Tibial nerve (tissue), 4 donors: ENCODE data around the gene MAB21L4. TPM values are rescaled to one million over a fixed set of nuclear protein-coding genes. Genes with fewer than 3 reads are reported as not detected.
A peak's percentile ranks its signal among the peaks of the same experiment; 100 is the strongest.
"Not testable (repeated sequence)": the region's sequence is repeated elsewhere in the genome, so short reads cannot be mapped to it uniquely, and the experiment has no call there.

ENCODE experiments used
- DNase-seq, 2 donors: peaks; one replicate each; pipeline ENCODE4 v3.0.0-alpha.2; 2019; ENCODE audit warnings: low spot score in 2 of 2
- H3K27ac ChIP-seq, 4 donors: fragments of 200-600 bp; sonication (generic) in 3 of 4; one replicate each; pipeline ENCODE4 v1.5.1; 2017 to 2019; ENCODE audit warnings: mild to moderate bottlenecking in 1 of 4
- H3K27me3 ChIP-seq, 2 donors: fragments of 200-600 bp; sonication (generic) in 1 of 2; one replicate each; pipeline versions ENCODE4 v1.5.1 to v1.6.0; 2017 to 2019
- H3K36me3 ChIP-seq, 3 donors: fragments of 200-600 bp; sonication (generic); one replicate each; pipeline ENCODE4 v1.5.1; 2018 to 2019
- H3K4me1 ChIP-seq, 4 donors: fragments of 200-600 bp; sonication (generic) in 3 of 4; one replicate each; pipeline ENCODE4 v1.5.1; 2017 to 2019
- H3K4me3 ChIP-seq, 4 donors: fragments of 200-600 bp; sonication (generic) in 3 of 4; one replicate each; pipeline ENCODE4 v1.5.1; 2017 to 2019; ENCODE audit warnings: mild to moderate bottlenecking in 1 of 4, moderate library complexity in 1 of 4
- H3K9me3 ChIP-seq, 4 donors: fragments of 200-600 bp; sonication (generic) in 3 of 4; one replicate each; pipeline ENCODE4 v1.5.1; 2017 to 2019
- EP300 ChIP-seq, 2 donors: sonication (generic); formaldehyde crosslinking; IDR thresholded peaks; one replicate each; pipeline ENCODE4 v1.6.1; 2017; ENCODE audit warnings: antibody characterized with exemption in 2 of 2, mild to moderate bottlenecking in 1 of 2
- POLR2A ChIP-seq, 2 donors: fragments of 450-650 bp; IDR thresholded peaks; one replicate each; pipeline ENCODE4 v1.6.1; 2017; ENCODE audit warnings: antibody characterized with exemption in 2 of 2, mild to moderate bottlenecking in 2 of 2, moderate library complexity in 2 of 2
- WGBS, 2 donors: methylation state at CpG; one replicate each; pipeline ENCODE4 v1.1.5; 2018; 5-methylcytosine and 5-hydroxymethylcytosine counted together
- total RNA-seq, 4 donors: library from RNA; depleted of rRNA; stranded (reverse); fragments of >200 nt; gene quantifications; one replicate each; pipeline ENCODE4 v1.1.0, GENCODE V29; 2016
- TF ChIP-seq, protein P1 (sequence below), 5 experiments: fragments of 200-600 bp in 3 of 5; fragments of 450-650 bp in 2 of 5; sonication (generic) in 3 of 5; IDR thresholded peaks; one replicate each; pipeline ENCODE4 v1.5.1; 2016 to 2019; ENCODE audit warnings: antibody characterized with exemption in 5 of 5, mild to moderate bottlenecking in 3 of 5, moderate library complexity in 2 of 5

Gene MAB21L4
- total RNA-seq, 4 donors from 2014 or later: not detected

DNA sequence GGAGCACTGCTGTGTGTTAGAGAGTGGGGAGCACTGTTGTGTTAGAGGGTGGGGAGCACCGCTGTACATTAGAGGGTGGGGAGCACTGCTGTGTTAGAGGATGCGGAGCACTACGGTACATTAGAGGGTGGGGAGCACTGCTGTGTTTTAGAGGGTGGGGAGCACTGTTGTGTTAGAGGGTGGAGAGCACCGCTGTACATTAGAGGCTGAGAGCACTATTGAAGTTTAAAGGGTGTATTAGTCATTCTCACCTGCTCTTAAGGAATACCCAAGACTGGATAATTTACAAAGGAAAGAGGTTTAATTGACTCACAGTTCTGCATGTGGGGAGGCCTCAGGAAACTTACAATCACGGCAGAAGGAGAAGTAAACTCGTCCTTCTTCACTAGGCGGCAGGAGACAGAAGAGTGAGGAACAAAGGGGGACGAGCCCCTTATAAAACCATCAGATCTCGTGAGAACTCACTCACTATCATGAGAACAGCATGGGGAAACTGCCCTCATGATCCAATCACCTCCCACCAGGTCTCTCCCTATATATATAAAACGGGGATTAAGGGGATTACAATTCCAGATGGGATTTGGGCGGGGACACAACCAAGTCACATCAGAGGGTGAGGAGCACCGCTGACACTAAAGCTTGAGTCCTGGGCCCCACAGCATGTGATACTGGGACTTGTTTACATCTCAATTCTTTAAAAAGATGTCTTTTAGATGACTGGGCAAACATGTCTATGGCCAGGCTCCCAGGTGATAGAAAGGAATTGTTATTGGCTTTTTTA is 46.9 kb downstream of the MAB21L4 start:
- Histone ChIP-seq H3K4me1 (peaks cover 0 to 7% (median 0%) of the 10 kb centered on the region in 4 donors), H3K27me3 (no peaks in the 10 kb centered on the region), H3K4me3 (no peak overlapping the region), H3K36me3 (no peaks in the 10 kb centered on the region), H3K9me3 (peaks cover 0 to 2% (median 0%) of the 10 kb centered on the region in 4 donors), H3K27ac (no peak overlapping the region)
- TF ChIP-seq EP300 (IDR thresholded peaks at IDR 0.05): no peak
- 69 to 72% methylated on average over 12 of the region's 12 CpGs for WGBS, 2 donors
- no peak for DNase-seq

DNA sequence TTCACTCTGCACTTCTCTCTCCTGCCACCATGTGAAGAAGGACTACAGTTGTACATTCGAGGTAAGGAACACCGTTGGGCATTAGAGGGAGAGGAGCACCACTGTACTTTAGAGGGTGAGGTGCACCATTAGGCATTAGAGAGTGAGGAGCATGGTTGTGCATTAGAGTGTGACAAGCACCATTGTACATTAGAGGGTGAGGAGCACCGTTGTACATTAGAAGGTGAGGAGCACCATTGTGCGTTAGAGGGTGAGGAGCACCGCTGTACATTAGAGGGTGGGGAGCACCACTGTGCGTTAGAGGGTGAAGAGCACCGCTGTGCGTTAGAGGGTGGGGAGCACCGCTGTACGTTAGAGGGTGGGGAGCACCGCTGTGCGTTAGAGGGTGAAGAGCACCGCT is 48.1 kb downstream of the MAB21L4 start:
- Histone ChIP-seq H3K27me3 (no peaks in the 10 kb centered on the region), H3K4me1 (peaks cover 0 to 7% (median 0%) of the 10 kb centered on the region in 4 donors), H3K36me3 (no peaks in the 10 kb centered on the region), H3K27ac (no peak overlapping the region), H3K4me3 (no peak overlapping the region), H3K9me3 (no peaks in the 10 kb centered on the region)
- WGBS, 2 donors: 87 to 89% methylated on average over 13 of the region's 13 CpGs
- DNase-seq: no peak
- TF ChIP-seq EP300 (IDR thresholded peaks at IDR 0.05): no peak
- TF ChIP-seq, protein P1, sequence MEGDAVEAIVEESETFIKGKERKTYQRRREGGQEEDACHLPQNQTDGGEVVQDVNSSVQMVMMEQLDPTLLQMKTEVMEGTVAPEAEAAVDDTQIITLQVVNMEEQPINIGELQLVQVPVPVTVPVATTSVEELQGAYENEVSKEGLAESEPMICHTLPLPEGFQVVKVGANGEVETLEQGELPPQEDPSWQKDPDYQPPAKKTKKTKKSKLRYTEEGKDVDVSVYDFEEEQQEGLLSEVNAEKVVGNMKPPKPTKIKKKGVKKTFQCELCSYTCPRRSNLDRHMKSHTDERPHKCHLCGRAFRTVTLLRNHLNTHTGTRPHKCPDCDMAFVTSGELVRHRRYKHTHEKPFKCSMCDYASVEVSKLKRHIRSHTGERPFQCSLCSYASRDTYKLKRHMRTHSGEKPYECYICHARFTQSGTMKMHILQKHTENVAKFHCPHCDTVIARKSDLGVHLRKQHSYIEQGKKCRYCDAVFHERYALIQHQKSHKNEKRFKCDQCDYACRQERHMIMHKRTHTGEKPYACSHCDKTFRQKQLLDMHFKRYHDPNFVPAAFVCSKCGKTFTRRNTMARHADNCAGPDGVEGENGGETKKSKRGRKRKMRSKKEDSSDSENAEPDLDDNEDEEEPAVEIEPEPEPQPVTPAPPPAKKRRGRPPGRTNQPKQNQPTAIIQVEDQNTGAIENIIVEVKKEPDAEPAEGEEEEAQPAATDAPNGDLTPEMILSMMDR (IDR thresholded peaks at IDR 0.05): no peak
- TF ChIP-seq POLR2A (IDR thresholded peaks at IDR 0.05): no peak

DNA sequence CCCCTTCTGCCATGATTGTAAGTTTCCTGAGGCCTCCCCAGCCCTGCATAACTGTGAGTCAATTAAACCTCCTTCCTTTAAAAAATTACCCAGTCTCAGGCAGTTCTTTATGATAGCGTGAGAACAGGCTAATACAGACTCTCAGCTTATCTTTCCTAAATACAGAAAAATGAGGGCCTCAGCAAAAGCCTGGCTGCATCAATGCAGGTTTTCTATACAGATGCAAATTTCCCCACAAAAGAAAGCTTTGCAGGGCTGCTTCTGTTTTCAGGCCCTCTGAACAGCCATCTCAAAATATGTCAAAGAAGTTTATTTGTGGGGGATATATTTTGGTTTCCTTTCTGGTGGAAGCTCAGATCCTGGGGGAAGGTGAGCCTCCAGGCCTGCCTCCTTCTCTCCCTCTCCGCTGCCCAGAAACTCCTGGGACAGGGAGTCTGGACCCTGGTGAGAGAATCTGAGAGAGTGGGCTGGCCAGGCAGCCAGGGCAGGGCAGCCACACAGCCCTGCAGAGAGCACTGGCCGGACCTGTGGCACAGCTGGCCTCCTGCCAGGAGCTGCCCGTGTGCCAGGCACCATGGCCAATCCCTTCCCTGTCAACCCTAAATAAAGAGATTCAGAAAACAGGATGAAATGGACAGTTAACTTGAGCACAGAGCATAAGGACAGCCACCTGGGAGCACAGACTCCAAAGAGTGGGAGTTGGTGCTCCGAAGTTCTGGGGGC is 48.9 kb downstream of the MAB21L4 start:
- TF ChIP-seq, protein P1 (IDR thresholded peaks at IDR 0.05): no peak
- no peak for TF ChIP-seq EP300 (IDR thresholded peaks at IDR 0.05)
- TF ChIP-seq POLR2A (IDR thresholded peaks at IDR 0.05): no peak
- H3K27ac ChIP-seq: no peak overlapping the region
- WGBS, 2 donors: 64 to 68% methylated on average over 5 of the region's 5 CpGs
- H3K4me3 ChIP-seq: no peak overlapping the region
- peaks cover 0 to 7% (median 0%) of the 10 kb centered on the region in 4 donors for H3K4me1 ChIP-seq
- DNase-seq: no peak
- H3K36me3 ChIP-seq: no peaks in the 10 kb centered on the region
- H3K9me3 ChIP-seq: no peaks in the 10 kb centered on the region
- H3K27me3 ChIP-seq: no peaks in the 10 kb centered on the region

GRCh38 chr2:240846309-240846708 is 49.6 kb downstream of the MAB21L4 start:
- not testable (repeated sequence) for H3K36me3 ChIP-seq, DNase-seq, H3K27me3 ChIP-seq, H3K9me3 ChIP-seq, H3K4me1 ChIP-seq, H3K27ac ChIP-seq, H3K4me3 ChIP-seq
- WGBS, 2 donors: 88 to 93% methylated on average over 2 of the region's 2 CpGs

DNA sequence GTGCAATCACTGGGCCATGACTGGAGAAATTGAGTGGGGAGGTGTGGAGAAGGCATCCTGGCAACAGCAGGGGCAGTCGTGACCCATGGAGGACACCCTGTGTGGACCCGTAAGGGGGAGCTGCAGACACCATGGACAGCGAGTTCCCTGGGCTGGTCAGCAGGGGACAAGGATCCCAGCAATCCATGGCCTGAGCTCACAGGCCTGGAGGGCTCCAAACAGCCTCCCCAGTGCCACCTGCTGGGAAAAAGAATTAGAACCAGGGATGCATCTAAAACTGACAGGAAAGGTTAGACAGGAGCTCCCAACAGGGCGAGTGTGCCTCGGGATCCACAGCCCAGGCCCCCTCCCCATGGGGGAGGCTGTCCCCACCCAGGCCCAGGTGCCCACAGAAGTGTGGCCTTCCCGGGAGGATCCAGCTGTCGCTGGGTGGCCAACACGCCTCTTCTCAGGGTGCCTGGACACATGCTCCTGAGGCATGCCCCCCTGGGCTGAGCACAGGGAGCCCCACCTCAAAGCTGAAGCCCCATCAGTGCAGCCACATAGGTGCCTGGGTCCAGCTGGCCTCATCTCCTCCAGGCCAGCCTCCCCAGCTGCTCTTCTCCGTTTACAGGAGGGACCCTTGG is 55.4 kb downstream of the MAB21L4 start:
- Histone ChIP-seq H3K9me3 (no peaks in the 10 kb centered on the region), H3K27me3 (no peaks in the 10 kb centered on the region), H3K36me3 (no peaks in the 10 kb centered on the region), H3K27ac (no peak overlapping the region), H3K4me1 (no peaks in the 10 kb centered on the region), H3K4me3 (no peak overlapping the region)
- TF ChIP-seq, protein P1 (IDR thresholded peaks at IDR 0.05): peak; percentile 31 to 59 (median 52)
- TF ChIP-seq POLR2A (IDR thresholded peaks at IDR 0.05) (no peak), EP300 (IDR thresholded peaks at IDR 0.05) (no peak)
- WGBS, 2 donors: 34 to 48% methylated on average over 7 to 9 of the region's 9 CpGs
- DNase-seq: peak in 1 of 2 donors; percentile 69
